T-helper 1 cell treated with Interleukin-12 subunit alpha and Interleukin-12 subunit beta and Interleukin-4 antibody, amounts not matched to agents 30 μg/mL and 1 μg/mL, for 36 hours (primary cell): ENCODE data around the gene DGKQ.

Source experiments
- H3K27ac Mint-ChIP-seq: one replicate; pipeline ENCODE4 v1.8.0; 2021; ENCODE audit warnings: mild to moderate bottlenecking, mixed read lengths
- H3K27me3 Mint-ChIP-seq: one replicate; pipeline ENCODE4 v1.8.0; 2021; ENCODE audit warnings: low read depth, mixed read lengths
- H3K36me3 Mint-ChIP-seq: one replicate; pipeline ENCODE4 v1.8.0; 2021; ENCODE audit warnings: low read depth, mixed read lengths
- H3K4me1 Mint-ChIP-seq: one replicate; pipeline ENCODE4 v1.8.0; 2021; ENCODE audit warnings: low read depth, mixed read lengths
- H3K4me3 Mint-ChIP-seq: one replicate; pipeline ENCODE4 v1.8.0; 2021; ENCODE audit warnings: mild to moderate bottlenecking, moderate library complexity, mixed read lengths
- H3K9me3 Mint-ChIP-seq: one replicate; pipeline ENCODE4 v1.8.0; 2021; ENCODE audit warnings: mixed read lengths

DGKQ gene

DNA sequence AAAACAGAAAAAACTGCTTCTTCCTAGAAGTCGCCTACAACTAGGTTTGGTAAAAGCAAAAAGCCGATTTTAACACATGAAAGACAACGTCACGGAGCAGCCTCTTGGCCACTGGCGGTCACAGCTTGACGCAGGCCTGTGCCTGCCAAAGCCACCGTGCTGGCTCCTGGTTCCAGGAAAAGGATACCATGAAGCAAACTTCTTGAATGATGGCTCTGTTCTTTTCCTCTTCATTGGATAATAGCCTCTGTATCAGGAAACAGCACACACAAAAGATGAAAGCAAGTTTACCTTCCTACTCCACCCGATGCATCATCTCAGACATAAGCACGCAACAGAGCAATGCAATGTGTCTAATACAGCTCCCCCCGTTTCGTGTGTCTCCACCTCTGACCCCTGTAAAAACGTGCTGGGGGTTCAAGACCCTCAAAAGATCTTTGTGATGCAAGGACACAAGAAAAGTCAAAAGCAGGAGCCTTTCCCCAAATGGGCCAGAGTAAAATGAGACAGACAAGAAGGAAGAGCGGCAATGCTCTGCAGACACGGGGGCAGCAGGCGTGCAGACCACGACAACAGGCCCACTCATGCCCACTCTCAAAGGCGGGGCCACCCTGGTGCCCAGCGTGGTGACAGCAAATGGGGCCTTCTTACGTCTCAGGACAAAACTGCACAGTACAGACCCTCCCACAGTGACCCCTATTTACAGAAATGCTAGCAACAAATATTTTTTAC is 60.7 kb downstream of the DGKQ start:
- Mint-ChIP-seq H3K4me1 (peaks cover 23% of the 10 kb centered on the region), H3K9me3 (no peaks in the 10 kb centered on the region), H3K4me3 (no peak overlapping the region), H3K27ac (no peak overlapping the region), H3K27me3 (no peaks in the 10 kb centered on the region), H3K36me3 (peaks cover 20% of the 10 kb centered on the region)

DNA sequence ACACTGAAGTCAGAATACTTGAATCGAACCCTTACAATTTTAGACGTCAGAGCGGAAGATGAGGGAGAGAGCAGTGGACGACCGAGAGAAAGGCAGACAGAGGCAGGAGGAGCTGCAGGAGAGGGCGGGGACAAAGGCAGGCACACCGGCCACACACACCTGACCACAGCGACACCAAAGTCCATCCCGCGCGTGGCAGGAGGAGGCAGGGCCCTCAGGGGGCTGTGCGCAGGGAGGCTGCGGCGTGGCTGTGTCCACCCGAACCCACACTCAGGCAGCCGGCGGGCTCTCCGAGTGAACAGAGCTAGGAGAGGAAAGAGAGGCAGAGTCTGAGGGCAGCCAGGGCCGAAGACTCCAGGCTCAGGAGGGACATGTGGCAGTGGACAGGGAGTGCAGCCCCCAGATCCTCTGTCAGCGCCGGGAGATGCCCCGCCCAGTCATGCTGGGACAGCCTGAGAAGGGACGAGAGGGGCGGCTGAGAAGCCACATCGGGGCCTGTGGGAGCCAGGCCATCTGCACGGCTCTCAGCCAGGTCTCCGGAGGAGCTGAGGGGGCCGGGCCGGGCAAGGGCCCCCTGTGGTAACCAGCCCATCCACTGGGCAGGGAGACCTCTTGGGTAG is 61.4 kb downstream of the DGKQ start:
- Mint-ChIP-seq H3K27me3 (no peaks in the 10 kb centered on the region), H3K4me3 (no peak overlapping the region), H3K4me1 (peaks cover 18% of the 10 kb centered on the region), H3K36me3 (peaks cover 18% of the 10 kb centered on the region), H3K9me3 (no peaks in the 10 kb centered on the region), H3K27ac (no peak overlapping the region)

DNA sequence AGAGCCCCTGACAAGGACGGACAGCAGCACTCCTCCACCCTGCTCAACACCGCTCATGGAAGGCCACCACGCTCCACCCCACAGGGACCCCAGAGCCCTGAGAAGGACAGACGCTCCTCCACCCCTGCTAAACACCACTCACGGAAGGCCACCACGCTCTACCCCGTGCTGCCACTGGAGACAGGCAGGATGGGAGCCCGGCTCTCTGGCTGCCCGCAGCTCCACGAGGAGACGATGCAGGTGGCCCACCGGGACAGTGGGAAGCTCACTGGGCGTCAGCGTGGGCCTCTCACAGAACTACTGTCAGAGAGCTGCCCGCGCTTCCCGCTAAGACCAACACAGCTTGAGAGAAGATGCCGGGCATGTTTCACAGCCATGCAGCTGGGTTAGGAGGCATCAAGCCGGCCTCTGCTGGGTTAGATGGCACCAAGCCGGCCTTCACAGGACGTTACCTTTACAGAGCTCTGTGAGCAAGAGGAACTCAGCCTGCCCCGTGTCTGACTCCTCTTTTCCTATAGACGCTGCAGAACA is 62.1 kb downstream of the DGKQ start:
- H3K9me3 Mint-ChIP-seq: no peaks in the 10 kb centered on the region
- H3K4me1 Mint-ChIP-seq: peaks cover 14% of the 10 kb centered on the region
- H3K27ac Mint-ChIP-seq: no peak overlapping the region
- no peaks in the 10 kb centered on the region for H3K27me3 Mint-ChIP-seq
- no peak overlapping the region for H3K4me3 Mint-ChIP-seq
- peaks cover 20% of the 10 kb centered on the region for H3K36me3 Mint-ChIP-seq

DNA sequence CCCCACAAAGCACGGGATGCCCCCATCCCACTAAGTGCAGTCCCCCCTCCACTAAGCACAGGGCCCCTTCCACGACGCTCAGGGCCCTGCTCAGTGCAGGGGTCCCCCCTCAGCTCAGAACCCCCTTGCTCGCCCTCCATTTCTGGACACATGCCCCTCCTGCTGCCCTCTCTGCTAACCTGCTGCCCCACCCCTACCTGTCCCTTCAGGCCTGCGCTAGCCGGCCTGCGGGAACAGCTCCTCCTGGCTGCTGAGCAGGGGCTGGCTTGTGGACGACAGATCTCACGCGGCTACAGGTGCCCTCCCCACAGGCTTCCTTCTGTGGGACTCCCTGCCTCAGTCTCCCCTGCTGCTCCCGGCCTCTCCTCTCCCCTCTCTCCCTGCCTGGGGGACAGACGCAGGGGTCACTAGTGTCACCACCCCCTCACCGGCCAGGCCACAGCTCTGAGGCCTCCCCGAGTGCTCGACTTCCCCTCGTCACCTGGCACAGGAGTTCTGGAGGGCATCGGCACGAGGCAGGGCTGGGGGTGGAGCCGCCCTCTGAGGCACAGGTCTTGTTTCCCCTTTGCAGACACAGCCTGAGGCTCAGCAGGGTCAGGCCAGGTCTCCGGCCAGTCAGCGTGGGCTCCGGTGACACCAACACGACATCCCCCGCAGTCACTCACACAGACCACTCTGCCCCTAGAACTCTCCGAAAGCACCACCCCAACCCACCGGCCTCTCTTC is 62.8 kb downstream of the DGKQ start:
- H3K4me1 Mint-ChIP-seq: peaks cover 9% of the 10 kb centered on the region
- no peaks in the 10 kb centered on the region for H3K27me3 Mint-ChIP-seq
- H3K27ac Mint-ChIP-seq: no peak overlapping the region
- H3K9me3 Mint-ChIP-seq: no peaks in the 10 kb centered on the region
- no peak overlapping the region for H3K4me3 Mint-ChIP-seq
- peaks cover 25% of the 10 kb centered on the region for H3K36me3 Mint-ChIP-seq

DNA sequence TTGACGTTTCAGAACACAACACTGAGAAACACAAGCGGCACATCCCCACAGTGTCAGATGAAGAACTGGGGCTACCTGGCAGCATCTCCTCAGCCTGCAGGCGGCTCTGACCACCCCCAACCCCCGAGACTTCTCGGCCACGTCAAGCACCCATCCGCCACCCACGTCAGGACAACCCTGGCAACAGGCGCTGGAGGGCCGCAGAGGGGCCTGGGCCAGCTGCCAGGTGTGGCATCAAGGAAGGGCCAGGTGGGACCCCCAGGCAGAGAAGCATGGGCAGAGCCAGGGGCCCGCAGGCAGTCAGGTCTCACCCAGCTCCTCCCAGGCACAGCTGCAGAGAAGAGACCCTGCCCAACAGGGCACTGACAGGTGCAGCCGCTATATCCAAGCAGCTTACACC is 63.5 kb downstream of the DGKQ start:
- Mint-ChIP-seq H3K4me1 (peaks cover 3% of the 10 kb centered on the region), H3K36me3 (peaks cover 26% of the 10 kb centered on the region), H3K4me3 (no peak overlapping the region), H3K27me3 (no peaks in the 10 kb centered on the region), H3K9me3 (no peaks in the 10 kb centered on the region), H3K27ac (no peak overlapping the region)

DNA sequence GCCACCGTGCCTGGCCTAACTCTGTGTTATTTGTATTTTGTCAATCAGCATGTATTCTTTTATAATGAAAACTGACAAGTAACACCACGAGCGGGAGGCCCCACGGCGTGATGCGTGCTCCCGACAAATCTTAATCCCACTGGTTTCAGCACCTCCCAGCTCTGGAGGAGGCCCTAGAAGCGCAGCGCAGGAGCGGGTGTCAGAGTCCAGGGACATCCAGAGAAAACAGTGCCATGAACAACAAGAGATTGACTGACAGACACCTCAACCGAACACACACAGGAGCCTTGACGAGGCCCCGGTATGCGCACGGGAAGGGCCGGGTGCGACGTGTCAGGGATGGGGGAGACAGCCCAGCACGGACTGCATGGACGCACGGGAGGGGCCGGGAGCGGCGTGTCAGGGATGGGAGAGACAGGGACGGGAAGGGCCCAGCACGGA is 64.2 kb downstream of the DGKQ start:
- H3K4me1 Mint-ChIP-seq: peaks cover 3% of the 10 kb centered on the region
- H3K27ac Mint-ChIP-seq: no peak overlapping the region
- no peak overlapping the region for H3K4me3 Mint-ChIP-seq
- H3K9me3 Mint-ChIP-seq: no peaks in the 10 kb centered on the region
- peaks cover 26% of the 10 kb centered on the region for H3K36me3 Mint-ChIP-seq
- H3K27me3 Mint-ChIP-seq: no peaks in the 10 kb centered on the region
